ENCODE results near the gene ADCY4.

Gene ADCY4

DNA sequence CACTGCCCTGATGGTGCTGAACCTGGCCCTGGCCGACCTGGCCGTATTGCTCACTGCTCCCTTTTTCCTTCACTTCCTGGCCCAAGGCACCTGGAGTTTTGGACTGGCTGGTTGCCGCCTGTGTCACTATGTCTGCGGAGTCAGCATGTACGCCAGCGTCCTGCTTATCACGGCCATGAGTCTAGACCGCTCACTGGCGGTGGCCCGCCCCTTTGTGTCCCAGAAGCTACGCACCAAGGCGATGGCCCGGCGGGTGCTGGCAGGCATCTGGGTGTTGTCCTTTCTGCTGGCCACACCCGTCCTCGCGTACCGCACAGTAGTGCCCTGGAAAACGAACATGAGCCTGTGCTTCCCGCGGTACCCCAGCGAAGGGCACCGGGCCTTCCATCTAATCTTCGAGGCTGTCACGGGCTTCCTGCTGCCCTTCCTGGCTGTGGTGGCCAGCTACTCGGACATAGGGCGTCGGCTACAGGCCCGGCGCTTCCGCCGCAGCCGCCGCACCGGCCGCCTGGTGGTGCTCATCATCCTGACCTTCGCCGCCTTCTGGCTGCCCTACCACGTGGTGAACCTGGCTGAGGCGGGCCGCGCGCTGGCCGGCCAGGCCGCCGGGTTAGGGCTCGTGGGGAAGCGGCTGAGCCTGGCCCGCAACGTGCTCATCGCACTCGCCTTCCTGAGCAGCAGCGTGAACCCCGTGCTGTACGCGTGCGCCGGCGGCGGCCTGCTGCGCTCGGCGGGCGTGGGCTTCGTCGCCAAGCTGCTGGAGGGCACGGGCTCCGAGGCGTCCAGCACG lies 18.9 kb downstream of the ADCY4 start:
- no peak for DNase-seq (ENCODE audit: low read depth, low spot score)

DNA sequence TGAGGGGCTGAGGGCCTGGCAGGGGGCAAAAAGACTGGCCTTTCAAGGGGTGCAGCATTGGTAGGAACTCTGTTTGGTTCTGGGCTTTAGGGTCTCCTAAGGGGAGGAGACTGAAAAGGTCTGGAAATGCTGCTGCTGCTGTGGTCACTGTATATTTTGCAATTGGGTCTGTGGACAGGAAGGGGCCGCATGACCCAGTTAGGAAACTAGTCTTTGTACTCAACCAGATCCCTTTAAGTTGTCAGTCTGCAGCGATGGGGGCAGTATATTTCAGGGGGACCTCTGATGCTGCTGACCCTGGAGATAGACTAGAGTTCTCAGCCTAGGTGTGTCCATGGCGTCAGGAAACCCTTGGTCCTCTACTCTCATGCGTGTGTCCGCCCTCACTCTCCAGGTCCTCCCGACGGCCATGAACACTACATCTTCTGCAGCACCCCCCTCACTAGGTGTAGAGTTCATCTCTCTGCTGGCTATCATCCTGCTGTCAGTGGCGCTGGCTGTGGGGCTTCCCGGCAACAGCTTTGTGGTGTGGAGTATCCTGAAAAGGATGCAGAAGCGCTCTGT lies 19.5 kb downstream of the ADCY4 start:
- DNase-seq (ENCODE audit: low read depth, low spot score) = no peak

DNA sequence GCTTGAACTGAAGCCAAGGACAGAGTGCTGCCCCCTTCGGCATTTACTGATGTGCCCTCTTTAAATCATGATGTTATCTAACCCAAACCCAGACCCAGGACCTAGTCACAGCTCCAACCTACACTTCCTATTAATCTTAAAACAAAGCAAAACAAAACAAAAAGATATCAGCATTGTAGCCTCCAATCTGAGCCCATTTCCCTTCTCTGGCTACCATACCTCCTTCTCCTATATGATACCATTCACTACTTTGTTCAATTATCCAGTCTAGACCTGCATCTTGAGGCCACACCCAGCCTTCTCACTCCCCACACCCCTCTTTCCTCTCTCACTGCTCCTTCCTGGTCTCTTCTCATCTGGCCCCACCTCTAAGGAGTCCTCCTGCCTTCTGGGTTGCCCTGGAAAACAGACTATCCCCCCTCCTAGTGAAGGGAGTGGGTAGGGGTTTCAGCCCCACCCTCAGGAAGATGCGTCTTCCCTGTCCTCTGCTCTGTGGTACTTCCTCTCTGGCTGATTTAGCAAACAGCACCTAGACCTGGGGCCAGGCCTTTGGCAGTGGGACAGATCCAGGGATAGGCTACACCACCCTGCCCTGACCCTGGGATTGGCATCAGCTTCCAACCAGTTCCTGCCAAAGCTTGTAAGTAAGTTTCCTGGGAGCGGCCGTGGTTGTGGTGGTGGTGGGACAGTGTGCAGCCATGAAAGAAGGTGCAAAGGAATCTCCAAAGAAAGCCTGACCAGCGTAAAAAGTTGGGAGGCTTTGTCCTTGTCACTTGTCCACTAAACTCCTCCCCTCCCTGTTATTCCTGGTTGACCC lies 20.3 kb downstream of the ADCY4 start:
- no peak for DNase-seq (ENCODE audit: low read depth, low spot score)

DNA sequence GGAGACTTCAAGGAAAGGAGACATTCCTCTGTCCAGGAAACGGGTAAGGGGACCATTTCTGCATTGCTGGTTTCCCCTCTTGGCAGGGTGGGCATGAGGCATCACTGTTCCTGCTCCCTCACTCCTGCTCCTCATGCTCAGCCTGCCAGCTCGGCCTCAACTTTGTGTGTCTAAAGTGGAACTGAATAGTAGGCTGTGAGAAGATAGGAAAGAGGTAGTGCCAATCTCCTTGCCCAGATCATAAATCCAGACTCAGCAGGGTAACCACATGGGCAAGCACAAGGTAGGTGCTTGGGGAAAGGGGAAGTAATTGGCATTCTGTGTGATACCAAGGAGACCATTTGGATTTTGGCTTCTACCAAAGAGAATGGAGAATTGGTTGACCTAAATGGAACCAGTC lies 21.0 kb downstream of the ADCY4 start:
- DNase-seq (ENCODE audit: low read depth, low spot score) = no peak

DNA sequence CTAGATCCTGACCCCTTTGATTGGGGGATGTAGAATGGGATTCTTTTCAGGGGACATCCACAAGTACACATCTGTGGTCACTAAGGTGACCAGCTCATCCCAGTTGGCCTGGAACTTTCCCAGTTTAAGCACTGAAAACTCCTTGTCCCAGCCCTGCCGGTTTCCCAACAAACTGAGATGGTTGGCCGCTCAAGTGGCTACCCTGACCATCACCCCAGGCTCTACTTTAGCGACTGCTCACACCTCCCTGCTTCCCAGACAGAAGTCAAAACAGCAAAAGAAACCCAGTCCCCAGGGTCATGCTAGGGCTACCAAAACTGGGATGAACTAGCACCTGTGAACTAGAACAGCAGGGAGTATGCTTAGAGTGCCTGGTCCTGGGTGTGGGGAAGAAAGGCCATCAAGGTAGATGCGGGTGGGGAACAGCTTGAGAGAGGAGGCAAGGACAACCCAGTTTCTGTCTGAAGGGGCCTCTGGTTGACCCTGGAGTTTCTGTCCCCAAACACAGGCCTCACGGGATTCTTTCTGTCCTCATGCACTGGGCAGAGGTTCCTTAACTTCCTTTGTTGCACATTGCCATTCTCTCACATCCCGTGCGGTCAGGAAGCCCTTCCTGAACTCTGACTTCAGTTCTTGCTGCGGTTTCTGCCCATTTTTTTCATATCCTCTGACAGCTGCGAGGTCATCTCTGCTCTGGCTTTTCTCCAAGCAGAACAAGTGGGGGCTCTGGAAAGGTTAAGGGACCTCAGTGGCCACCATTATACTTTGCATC lies 21.9 kb downstream of the ADCY4 start:
- DNase-seq (ENCODE audit: low read depth, low spot score) = no peak

DNA sequence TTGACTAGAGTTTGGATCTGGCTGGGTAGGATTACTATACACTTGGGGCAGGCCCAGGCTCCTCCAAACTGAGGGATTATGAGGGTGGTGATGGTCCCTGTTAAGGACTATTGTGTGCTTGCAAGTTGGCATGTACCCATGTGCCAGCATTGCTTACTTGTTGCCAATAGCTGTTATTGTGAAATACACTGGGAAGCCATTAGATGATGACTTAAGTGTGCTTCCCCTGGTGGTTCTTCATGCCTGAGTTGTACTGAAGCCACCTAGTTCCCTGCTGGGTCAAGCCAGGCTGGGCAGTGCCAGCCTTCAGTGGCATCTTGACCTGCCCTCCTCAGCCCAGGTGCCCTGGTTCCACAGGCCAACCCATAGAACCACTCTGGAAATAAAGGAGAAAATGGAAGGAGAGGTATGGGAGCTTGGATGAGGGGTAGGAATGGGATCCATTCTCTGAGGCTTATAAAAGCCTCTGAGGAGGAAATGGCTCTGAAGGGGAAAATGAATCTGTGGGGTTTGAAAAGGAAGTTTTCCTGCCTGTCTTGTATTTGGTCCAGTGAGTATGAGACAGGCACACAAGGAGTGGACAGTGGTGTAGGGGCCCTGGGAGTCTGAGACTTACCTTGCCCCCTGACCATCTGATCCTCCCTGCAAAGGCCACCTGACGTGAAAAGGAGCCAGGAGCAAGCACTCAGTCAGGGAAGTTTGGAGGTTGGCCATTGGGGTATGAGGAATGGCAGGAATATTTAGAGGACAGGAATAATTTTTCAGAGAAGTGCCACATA lies 22.8 kb downstream of the ADCY4 start:
- no peak for DNase-seq (ENCODE audit: low read depth, low spot score)

DNA sequence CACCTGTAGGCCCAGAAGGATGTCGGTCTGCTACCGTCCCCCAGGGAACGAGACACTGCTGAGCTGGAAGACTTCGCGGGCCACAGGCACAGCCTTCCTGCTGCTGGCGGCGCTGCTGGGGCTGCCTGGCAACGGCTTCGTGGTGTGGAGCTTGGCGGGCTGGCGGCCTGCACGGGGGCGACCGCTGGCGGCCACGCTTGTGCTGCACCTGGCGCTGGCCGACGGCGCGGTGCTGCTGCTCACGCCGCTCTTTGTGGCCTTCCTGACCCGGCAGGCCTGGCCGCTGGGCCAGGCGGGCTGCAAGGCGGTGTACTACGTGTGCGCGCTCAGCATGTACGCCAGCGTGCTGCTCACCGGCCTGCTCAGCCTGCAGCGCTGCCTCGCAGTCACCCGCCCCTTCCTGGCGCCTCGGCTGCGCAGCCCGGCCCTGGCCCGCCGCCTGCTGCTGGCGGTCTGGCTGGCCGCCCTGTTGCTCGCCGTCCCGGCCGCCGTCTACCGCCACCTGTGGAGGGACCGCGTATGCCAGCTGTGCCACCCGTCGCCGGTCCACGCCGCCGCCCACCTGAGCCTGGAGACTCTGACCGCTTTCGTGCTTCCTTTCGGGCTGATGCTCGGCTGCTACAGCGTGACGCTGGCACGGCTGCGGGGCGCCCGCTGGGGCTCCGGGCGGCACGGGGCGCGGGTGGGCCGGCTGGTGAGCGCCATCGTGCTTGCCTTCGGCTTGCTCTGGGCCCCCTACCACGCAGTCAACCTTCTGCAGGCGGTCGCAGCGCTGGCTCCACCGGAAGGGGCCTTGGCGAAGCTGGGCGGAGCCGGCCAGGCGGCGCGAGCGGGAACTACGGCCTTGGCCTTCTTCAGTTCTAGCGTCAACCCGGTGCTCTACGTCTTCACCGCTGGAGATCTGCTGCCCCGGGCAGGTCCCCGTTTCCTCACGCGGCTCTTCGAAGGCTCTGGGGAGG lies 23.9 kb downstream of the ADCY4 start, which contains the start of gene LTB4R:
TSS of gene LTB4R (plus strand) at position 857 of the 959 bp plus-strand sequence. CDS start 4,150 bp downstream, outside the sequence.
- DNase-seq (ENCODE audit: low read depth, low spot score) = peak; percentile 30

DNA sequence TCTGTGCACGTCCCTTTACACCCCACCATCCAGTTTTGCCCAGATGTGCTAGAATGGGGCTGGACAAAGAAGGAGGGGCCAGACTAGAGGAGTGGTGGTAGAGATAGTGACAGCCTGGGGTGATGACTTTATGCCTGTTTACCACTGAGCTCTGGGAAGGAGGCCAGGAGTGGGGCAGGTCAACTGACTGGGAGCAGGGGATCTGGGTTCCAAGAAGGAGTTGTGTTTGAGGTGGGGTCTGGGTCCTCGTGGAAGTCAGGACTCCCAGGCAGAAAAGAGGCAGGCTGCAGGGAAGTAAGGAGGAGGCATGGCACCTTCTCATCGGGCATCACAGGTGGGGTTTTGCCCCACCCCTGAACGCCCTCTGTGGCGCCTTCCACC lies 24.6 kb downstream of the ADCY4 start:
- DNase-seq (ENCODE audit: low read depth, low spot score) = no peak

DNA sequence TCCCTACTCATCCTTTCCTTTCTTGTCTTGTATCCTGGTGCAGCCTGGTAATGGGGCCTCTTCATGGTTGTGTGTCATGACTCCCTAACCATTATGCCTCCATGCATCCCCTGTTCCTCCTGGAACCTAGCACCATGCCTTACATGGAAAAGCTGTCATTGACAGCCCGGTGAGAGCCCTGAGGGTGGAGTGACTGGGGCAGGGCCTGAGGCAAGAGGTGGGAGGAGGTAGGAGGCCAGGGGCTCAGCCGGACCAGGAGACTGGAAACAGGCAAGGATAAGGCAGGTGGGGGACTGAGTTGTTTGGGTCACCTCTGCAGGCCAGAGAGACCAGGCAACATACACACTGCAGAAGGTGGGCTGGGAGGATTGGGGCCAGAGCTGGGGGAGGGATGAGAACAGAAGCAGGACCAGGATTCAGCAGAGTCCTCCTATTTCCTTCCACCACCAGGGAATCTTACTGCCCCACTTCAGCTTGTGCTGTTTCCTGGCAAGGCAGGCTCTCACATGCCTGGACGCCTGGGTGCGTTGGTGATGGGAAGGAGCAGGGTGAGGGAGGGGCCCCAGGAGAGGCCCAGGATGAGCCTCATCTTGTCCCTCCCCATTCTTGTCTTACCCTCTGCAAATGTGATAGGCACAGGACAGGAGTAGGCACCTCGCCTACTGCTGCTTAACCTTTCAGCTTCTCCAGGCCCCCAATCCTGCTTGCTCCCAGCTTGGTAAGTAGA lies 25.2 kb downstream of the ADCY4 start, which contains the start of gene LTB4R2:
TSS of gene LTB4R2 (plus strand) at position 603 of the 727 bp plus-strand sequence. CDS start 525 bp downstream, outside the sequence.
- no peak for DNase-seq (ENCODE audit: low read depth, low spot score)

DNA sequence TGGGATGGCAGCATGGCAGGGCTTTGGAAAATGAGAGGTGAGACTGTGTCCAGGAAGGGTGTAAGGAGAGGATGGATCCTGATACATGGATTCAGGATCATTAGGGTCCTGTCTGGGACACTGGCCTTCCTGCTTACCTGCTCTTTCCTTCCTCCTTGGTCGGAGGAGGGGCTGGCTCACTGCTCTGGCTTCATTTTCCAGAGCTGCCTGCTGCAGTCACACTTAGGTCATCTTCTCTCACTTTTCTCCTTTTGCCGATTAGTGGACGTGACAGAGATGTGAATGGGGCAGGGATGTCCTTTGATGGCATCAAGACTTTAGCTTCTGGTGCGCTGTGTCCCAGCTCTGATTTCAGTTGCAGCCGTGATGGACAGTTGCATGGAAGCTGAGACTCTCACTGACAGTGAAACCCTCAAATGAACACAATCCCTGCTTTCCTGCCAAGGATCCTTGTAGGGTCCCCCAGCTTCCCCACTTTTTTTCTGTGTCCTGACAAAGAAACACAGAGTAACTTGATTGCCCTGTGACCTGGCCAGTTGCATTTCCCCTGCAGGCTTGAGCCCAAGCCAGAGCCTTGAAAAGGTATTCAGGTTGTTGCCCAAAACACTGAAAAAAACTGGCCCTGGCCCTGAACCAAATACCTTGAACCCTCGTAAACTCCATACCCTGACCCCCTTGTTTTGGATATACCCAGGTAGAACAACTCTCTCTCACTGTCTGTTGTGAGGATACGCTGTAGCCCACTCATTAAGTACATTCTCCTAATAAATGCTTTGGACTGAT lies 26.3 kb downstream of the ADCY4 start:
- DNase-seq (ENCODE audit: low read depth, low spot score) = no peak

DNA sequence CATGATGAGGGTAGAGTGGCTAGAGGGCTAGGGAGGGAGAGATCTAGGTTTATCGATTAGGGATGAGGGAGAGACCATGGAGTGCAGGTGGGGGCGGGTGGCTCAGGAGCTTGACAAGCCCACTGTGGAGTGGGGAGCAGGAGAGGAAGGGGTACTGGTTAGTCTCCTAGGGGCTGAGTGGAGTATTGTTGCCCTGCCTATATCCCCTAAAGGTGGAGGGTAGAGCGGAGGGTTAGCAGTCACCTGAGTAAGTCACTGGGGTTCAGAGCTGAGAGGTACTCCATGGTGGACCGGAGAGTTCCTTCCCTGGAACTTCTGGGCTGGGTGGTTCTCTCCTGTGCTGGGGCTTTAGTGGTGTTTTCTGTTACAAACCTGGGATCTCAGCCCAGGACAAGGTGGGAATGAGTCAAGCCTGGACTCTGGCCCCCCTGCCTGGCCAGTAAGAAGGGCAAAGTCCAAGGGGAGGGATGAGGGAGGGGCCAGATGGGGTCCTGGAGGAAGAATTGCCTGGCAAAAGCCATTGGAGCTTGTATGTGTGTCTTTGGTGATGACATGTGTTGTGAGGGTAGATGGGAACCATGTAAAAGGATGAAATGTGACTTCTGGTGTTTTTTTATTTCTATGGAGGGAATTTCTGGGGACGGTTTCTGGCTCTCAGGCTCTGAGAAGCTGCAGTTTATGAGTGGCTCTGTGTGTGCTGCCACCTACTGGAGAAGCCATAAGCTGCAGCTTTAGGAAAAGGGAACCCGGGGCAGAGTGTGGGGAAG lies 27.1 kb downstream of the ADCY4 start, which contains the start of gene CIDEB:
TSS of gene CIDEB (minus strand) at position 403 of the 767 bp plus-strand sequence. CDS start at position 284, 119 bp downstream.
- peak; percentile 33 for DNase-seq (ENCODE audit: low read depth, low spot score)

DNA sequence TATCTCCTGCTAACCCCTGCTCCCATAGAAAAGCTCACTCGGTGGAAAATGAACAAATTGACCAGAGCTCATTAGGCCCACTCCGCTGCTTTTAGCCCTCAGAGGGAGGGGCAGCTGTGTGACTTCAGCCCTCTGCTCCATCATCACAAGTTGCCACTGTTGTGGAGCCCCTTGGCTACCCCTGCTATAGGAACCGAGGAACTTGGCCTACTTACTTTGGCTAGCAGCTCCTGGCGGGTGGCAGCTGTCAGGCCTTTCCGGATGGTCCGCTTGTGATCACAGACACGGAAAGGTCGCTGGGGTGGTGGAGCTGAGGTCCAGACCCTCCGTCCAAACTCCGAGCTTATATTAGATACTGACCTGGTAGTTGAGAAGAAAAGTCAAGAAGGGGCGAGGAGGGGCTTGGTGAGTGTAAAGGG lies 27.7 kb downstream of the ADCY4 start:
- no peak for DNase-seq (ENCODE audit: low read depth, low spot score)

DNA sequence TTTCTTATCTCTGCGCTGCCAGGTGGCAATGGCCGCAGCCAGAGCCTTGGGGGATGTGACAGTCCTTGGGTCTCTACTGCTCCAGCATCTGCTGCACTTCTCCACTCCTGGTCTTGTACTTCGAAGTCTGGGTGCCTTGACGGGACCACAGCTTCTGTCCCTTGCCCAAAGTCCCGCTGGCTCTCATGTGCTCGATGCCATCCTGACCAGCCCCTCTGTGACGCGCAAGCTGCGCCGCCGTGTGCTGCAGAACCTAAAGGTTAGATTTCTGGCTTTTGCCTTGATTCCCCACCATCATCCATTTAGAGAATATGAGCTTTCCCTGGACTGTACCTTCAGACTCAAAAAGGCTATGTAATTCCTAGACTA lies 30.9 kb downstream of the ADCY4 start:
- DNase-seq (ENCODE audit: low read depth, low spot score) = no peak

DNA sequence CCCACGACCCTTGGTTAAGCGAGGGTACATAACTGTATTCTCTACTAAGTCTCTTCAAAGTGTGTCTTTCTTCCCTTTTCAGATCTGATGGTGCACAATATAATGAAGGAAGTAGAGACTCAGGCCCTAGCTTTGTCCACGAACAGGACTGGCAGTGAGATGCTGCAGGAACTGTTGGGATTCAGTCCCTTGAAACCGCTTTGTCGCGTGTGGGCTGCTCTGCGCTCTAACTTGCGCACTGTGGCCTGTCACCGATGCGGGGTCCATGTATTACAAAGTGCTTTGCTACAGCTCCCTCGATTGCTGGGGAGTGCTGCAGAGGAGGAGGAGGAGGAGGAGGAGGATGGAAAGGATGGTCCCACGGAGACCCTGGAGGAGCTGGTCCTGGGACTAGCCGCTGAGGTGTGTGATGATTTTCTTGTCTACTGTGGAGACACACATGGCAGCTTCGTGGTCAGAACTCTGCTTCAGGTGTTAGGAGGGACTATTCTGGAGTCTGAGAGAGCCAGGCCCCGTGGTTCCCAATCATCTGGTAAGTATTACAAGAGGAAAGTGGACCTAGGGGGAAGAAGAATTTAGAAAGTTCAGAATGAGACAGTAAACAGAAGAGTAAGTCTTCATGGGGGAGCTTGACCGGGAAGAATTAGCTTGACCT lies 34.4 kb downstream of the ADCY4 start:
- DNase-seq (ENCODE audit: low read depth, low spot score) = no peak

DNA sequence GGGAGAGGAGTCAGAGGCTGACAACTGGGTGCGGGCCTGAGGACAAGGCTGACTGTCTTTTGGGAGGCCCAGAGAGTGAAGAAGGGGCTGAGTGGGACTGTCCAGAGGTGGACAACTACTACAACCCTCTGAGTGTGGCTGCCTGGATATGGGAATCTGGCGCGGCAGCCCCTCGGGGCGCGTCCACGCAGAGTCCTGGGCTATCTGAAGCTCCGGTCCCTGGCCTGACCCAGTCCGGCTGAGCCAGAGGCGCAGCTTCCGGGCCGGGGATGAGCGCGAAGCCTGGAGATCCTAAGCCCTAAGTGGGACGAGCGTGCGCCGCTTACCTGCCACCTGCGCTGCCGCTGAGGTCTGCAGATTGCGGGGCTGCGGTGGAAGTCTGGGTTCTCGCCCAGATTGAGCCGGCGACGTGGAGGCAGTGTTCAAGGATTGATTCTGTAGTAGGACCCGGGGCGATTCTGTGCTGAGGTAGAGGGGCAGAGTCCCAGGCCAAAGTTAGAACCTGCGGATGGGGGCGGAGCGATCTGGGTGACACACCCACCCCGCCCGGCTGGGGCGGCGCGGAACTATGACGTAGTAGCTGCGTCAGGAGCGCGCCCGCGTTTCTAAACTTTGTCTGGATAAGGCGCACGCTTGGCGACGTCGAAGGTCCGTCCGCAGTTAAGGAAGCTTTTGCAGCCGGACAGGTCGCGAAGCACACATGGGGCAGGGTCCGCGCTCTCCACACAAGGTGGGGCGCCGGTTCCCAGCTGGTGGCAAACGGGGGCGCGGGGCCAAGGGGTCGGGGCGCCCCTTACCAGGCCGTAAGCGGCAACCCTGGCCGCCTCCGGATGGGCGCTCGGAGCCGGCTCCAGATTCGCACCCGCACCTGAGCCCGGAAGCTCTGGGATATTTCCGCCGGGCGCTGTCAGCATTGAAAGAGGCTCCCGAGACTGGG lies 35.3 kb downstream of the ADCY4 start, which contains the start of the genes DHRS1 and NOP9:
TSS of gene DHRS1 (minus strand) at position 526 of the 937 bp plus-strand sequence. CDS start 674 bp downstream, outside the sequence.
TSS of gene NOP9 (plus strand) at position 596 of the 937 bp plus-strand sequence. CDS start at position 701, 105 bp downstream.
- peak; percentile 87 for DNase-seq (ENCODE audit: low read depth, low spot score)

Measured in activated CD4-positive, CD25-positive, alpha-beta regulatory T cell treated with anti-CD3 and anti-CD28 coated beads, Interleukin-2, amount 50 U/mL, for 16 hours (primary cell).